ENCODE measurements around the gene ATP2B2.
A peak's percentile ranks its signal among the peaks of the same experiment; 100 is the strongest.

Gene ATP2B2

GRCh38 chr3:10473581-10474274 is 31.7 kb downstream of the ATP2B2 start:
- Histone ChIP-seq H3K4ac (ENCODE audit: low read depth, low read length) (no peak overlapping the region), H3K56ac (ENCODE audit: low read length) (no peak overlapping the region), H3K36me3 (ENCODE audit: control insufficient read depth, insufficient read depth, low read length) (no peaks in the 10 kb centered on the region), H3K4me3 (ENCODE audit: low read length) (no peak overlapping the region), H3K79me2 (ENCODE audit: control insufficient read depth, insufficient read depth, low read length) (no peaks in the 10 kb centered on the region), H3K27me3 (ENCODE audit: insufficient read depth, low read length, poor library complexity) (no peaks in the 10 kb centered on the region), H3K23ac (ENCODE audit: low read length) (no peak overlapping the region), H3K9ac (ENCODE audit: low read length) (no peak overlapping the region), H4K8ac (ENCODE audit: low read depth, low read length) (no peak overlapping the region), H3K79me1 (ENCODE audit: low read length) (no peaks in the 10 kb centered on the region), H3K4me2 (ENCODE audit: low read length) (no peak overlapping the region), H3K4me1 (ENCODE audit: control insufficient read depth, low read depth, low read length) (peaks cover 2% of the 10 kb centered on the region), H3K18ac (ENCODE audit: low read length) (no peak overlapping the region), H3K27ac (ENCODE audit: low read depth, low read length) (no peak overlapping the region), H2BK15ac (replicated peaks; ENCODE audit: low read depth) (no peak overlapping the region), H4K5ac (ENCODE audit: low read length) (no peak overlapping the region), H2BK5ac (ENCODE audit: low read length) (no peak overlapping the region), H2AK5ac (ENCODE audit: low read length) (no peak overlapping the region), H2BK120ac (ENCODE audit: low read depth, low read length) (no peak overlapping the region)
- WGBS (ENCODE audit: extremely low coverage, insufficient coverage, low lambda C conversion rate), result no CpG with 5 or more reads among the region's 7 CpGs
- DNase-seq, result peak; percentile 18

GRCh38 chr3:10472877-10473440 is 32.4 kb downstream of the ATP2B2 start:
- Histone ChIP-seq H3K27ac (ENCODE audit: low read depth, low read length) (no peak overlapping the region), H3K79me1 (ENCODE audit: low read length) (no peaks in the 10 kb centered on the region), H3K4ac (ENCODE audit: low read depth, low read length) (no peak overlapping the region), H3K36me3 (ENCODE audit: control insufficient read depth, insufficient read depth, low read length) (no peaks in the 10 kb centered on the region), H3K79me2 (ENCODE audit: control insufficient read depth, insufficient read depth, low read length) (no peaks in the 10 kb centered on the region), H3K4me2 (ENCODE audit: low read length) (no peak overlapping the region), H3K56ac (ENCODE audit: low read length) (no peak overlapping the region), H3K4me3 (ENCODE audit: low read length) (no peak overlapping the region), H3K4me1 (ENCODE audit: control insufficient read depth, low read depth, low read length) (peaks cover 2% of the 10 kb centered on the region), H3K27me3 (ENCODE audit: insufficient read depth, low read length, poor library complexity) (no peaks in the 10 kb centered on the region), H3K23ac (ENCODE audit: low read length) (no peak overlapping the region), H2BK5ac (ENCODE audit: low read length) (no peak overlapping the region), H2AK5ac (ENCODE audit: low read length) (no peak overlapping the region), H2BK15ac (replicated peaks; ENCODE audit: low read depth) (no peak overlapping the region), H4K5ac (ENCODE audit: low read length) (no peak overlapping the region), H2BK120ac (ENCODE audit: low read depth, low read length) (no peak overlapping the region), H3K18ac (ENCODE audit: low read length) (no peak overlapping the region), H3K9ac (ENCODE audit: low read length) (no peak overlapping the region), H4K8ac (ENCODE audit: low read depth, low read length) (no peak overlapping the region)
- no CpG with 5 or more reads among the region's 2 CpGs for WGBS (ENCODE audit: extremely low coverage, insufficient coverage, low lambda C conversion rate)
- DNase-seq, result no peak

GRCh38 chr3:10471054-10471688 is 34.2 kb downstream of the ATP2B2 start:
- Histone ChIP-seq H2BK15ac (replicated peaks; ENCODE audit: low read depth) (no peak overlapping the region), H3K4ac (ENCODE audit: low read depth, low read length) (no peak overlapping the region), H4K5ac (ENCODE audit: low read length) (no peak overlapping the region), H3K36me3 (ENCODE audit: control insufficient read depth, insufficient read depth, low read length) (no peaks in the 10 kb centered on the region), H3K56ac (ENCODE audit: low read length) (no peak overlapping the region), H3K79me2 (ENCODE audit: control insufficient read depth, insufficient read depth, low read length) (no peaks in the 10 kb centered on the region), H3K79me1 (ENCODE audit: low read length) (no peaks in the 10 kb centered on the region), H3K9ac (ENCODE audit: low read length) (no peak overlapping the region), H3K18ac (ENCODE audit: low read length) (no peak overlapping the region), H3K27me3 (ENCODE audit: insufficient read depth, low read length, poor library complexity) (no peaks in the 10 kb centered on the region), H3K27ac (ENCODE audit: low read depth, low read length) (no peak overlapping the region), H3K4me3 (ENCODE audit: low read length) (no peak overlapping the region), H3K23ac (ENCODE audit: low read length) (no peak overlapping the region), H3K4me1 (ENCODE audit: control insufficient read depth, low read depth, low read length) (peaks cover 2% of the 10 kb centered on the region), H3K4me2 (ENCODE audit: low read length) (peak overlapping the region; percentile 29), H2BK120ac (ENCODE audit: low read depth, low read length) (no peak overlapping the region), H2AK5ac (ENCODE audit: low read length) (no peak overlapping the region), H4K8ac (ENCODE audit: low read depth, low read length) (no peak overlapping the region), H2BK5ac (ENCODE audit: low read length) (no peak overlapping the region)
- peak; percentile 52 for DNase-seq
- no CpG with 5 or more reads among the region's 20 CpGs for WGBS (ENCODE audit: extremely low coverage, insufficient coverage, low lambda C conversion rate)

GRCh38 chr3:10470120-10471053 is 35.0 kb downstream of the ATP2B2 start:
- Histone ChIP-seq H2BK120ac (ENCODE audit: low read depth, low read length) (no peak overlapping the region), H3K9ac (ENCODE audit: low read length) (no peak overlapping the region), H3K23ac (ENCODE audit: low read length) (no peak overlapping the region), H3K36me3 (ENCODE audit: control insufficient read depth, insufficient read depth, low read length) (no peaks in the 10 kb centered on the region), H3K56ac (ENCODE audit: low read length) (no peak overlapping the region), H2BK15ac (replicated peaks; ENCODE audit: low read depth) (no peak overlapping the region), H3K4me1 (ENCODE audit: control insufficient read depth, low read depth, low read length) (peaks cover 2% of the 10 kb centered on the region), H2BK5ac (ENCODE audit: low read length) (no peak overlapping the region), H4K8ac (ENCODE audit: low read depth, low read length) (no peak overlapping the region), H3K79me2 (ENCODE audit: control insufficient read depth, insufficient read depth, low read length) (no peaks in the 10 kb centered on the region), H3K79me1 (ENCODE audit: low read length) (no peaks in the 10 kb centered on the region), H3K27ac (ENCODE audit: low read depth, low read length) (no peak overlapping the region), H3K27me3 (ENCODE audit: insufficient read depth, low read length, poor library complexity) (no peaks in the 10 kb centered on the region), H2AK5ac (ENCODE audit: low read length) (no peak overlapping the region), H3K18ac (ENCODE audit: low read length) (no peak overlapping the region), H3K4me3 (ENCODE audit: low read length) (no peak overlapping the region), H3K4ac (ENCODE audit: low read depth, low read length) (no peak overlapping the region), H4K5ac (ENCODE audit: low read length) (no peak overlapping the region), H3K4me2 (ENCODE audit: low read length) (no peak overlapping the region)
- DNase-seq, result peak; percentile 69
- no CpG with 5 or more reads among the region's 12 CpGs for WGBS (ENCODE audit: extremely low coverage, insufficient coverage, low lambda C conversion rate)

- Histone ChIP-seq H2BK15ac (replicated peaks; ENCODE audit: low read depth) (no peak overlapping the region), H3K79me1 (ENCODE audit: low read length) (no peaks in the 10 kb centered on the region), H3K4me1 (ENCODE audit: control insufficient read depth, low read depth, low read length) (peaks cover 2% of the 10 kb centered on the region), H3K23ac (ENCODE audit: low read length) (no peak overlapping the region), H4K8ac (ENCODE audit: low read depth, low read length) (no peak overlapping the region), H3K27ac (ENCODE audit: low read depth, low read length) (no peak overlapping the region), H2BK5ac (ENCODE audit: low read length) (no peak overlapping the region), H4K5ac (ENCODE audit: low read length) (no peak overlapping the region), H3K79me2 (ENCODE audit: control insufficient read depth, insufficient read depth, low read length) (no peaks in the 10 kb centered on the region), H3K4me2 (ENCODE audit: low read length) (no peak overlapping the region), H3K4me3 (ENCODE audit: low read length) (no peak overlapping the region), H3K36me3 (ENCODE audit: control insufficient read depth, insufficient read depth, low read length) (no peaks in the 10 kb centered on the region), H3K56ac (ENCODE audit: low read length) (no peak overlapping the region), H2AK5ac (ENCODE audit: low read length) (no peak overlapping the region), H3K27me3 (ENCODE audit: insufficient read depth, low read length, poor library complexity) (no peaks in the 10 kb centered on the region), H2BK120ac (ENCODE audit: low read depth, low read length) (no peak overlapping the region), H3K9ac (ENCODE audit: low read length) (no peak overlapping the region), H3K4ac (ENCODE audit: low read depth, low read length) (no peak overlapping the region), H3K18ac (ENCODE audit: low read length) (no peak overlapping the region)
- WGBS (ENCODE audit: extremely low coverage, insufficient coverage, low lambda C conversion rate), result no CpG with 5 or more reads among the region's 9 CpGs
- peak; percentile 4 for DNase-seq
Observed at GRCh38 chr3:10469441-10470119, 35.8 kb downstream of the ATP2B2 start.

Measured in mesendoderm (in vitro differentiated cells).